Left lung (tissue), 10 donors: ENCODE data around the gene SLC41A3. TPM values are rescaled to one million over a fixed set of nuclear protein-coding genes. Genes with fewer than 3 reads are reported as not detected.

Experiments
- ATAC-seq: fragments of 200-7000 bp; cut with Tn5 transposase; one replicate; pipeline ENCODE4 v1.9.1; 2020; ENCODE audit warnings: moderate library complexity
- DNase-seq, 4 donors: peaks; one replicate each; pipeline ENCODE4 v3.0.0-alpha.2; 2013 to 2020
- H3K27ac ChIP-seq, 2 donors: fragments of 200-600 bp; sonication (generic) in 1 of 2; one replicate each; pipeline versions ENCODE4 v1.5.0 to v1.8.0; 2020 to 2021
- H3K27me3 ChIP-seq, 2 donors: fragments of 200-600 bp; sonication (generic) in 1 of 2; one replicate each; pipeline versions ENCODE4 v1.5.0 to v1.8.0; 2020 to 2021
- H3K36me3 ChIP-seq, 2 donors: fragments of 200-600 bp; sonication (generic) in 1 of 2; one replicate each; pipeline versions ENCODE4 v1.5.0 to v1.8.0; 2020 to 2021
- H3K4me1 ChIP-seq, 2 donors: fragments of 200-600 bp; one replicate each; pipeline ENCODE4 v1.8.0; 2021
- H3K4me3 ChIP-seq, 2 donors: fragments of 200-600 bp; sonication (generic) in 1 of 2; one replicate each; pipeline versions ENCODE4 v1.5.0 to v1.8.0; 2020 to 2021; ENCODE audit warnings: mild to moderate bottlenecking in 1 of 2
- H3K9me3 ChIP-seq, 2 donors: fragments of 200-600 bp; sonication (generic) in 1 of 2; one replicate each; pipeline versions ENCODE4 v1.5.0 to v1.8.0; 2020 to 2021
- CTCF ChIP-seq, 2 donors: fragments of 200-600 bp; sonication (generic) in 1 of 2; IDR thresholded peaks; one replicate each; pipeline versions ENCODE4 v1.5.0 to v1.8.0; 2021; ENCODE audit warnings: antibody characterized with exemption in 2 of 2
- intact Hi-C, 2 donors: fragments of 100-400 bp; cut with DNase I; formaldehyde crosslinking; loops; one replicate each; pipeline versions ENCODE4 v1.11.2 to v1.14.2; 2022
- polyA plus RNA-seq, 6 donors: library from polyadenylated mRNA; unstranded; fragments of 120-200 nt; gene quantifications; one replicate each; pipeline ENCODE4 v1.2.1, GENCODE V29; 2013; ENCODE audit not compliant: insufficient read length in 6 of 6
- total RNA-seq, 2 donors: library from RNA; stranded (reverse); fragmentation: NEBNext Ultra II Directional; extraction: Animal tissue kit (Norgen Biotek cat#: 25700); gene quantifications; one replicate each; pipeline ENCODE4 v1.2.1, GENCODE V29; 2021
- donor health status: DM: no; HTN: yes; CAD: no.
- donor health status: DM: no; HTN: no; CAD: no.

SLC41A3 gene
- total and polyA plus RNA-seq, 8 donors, result 35.1 to 69.5 (median 59.0) TPM

- Histone ChIP-seq H3K4me3 (no peak overlapping the region), H3K27ac (no peak overlapping the region), H3K4me1 (no peaks in the 10 kb centered on the region), H3K9me3 (peaks cover 0 to 3% of the 10 kb centered on the region in 2 donors), H3K27me3 (no peaks in the 10 kb centered on the region), H3K36me3 (peaks cover 0 to 20% of the 10 kb centered on the region in 2 donors)
- DNase-seq (no peak), ATAC-seq (no peak)
- TF ChIP-seq CTCF (IDR thresholded peaks at IDR 0.05), result no peak
- intact Hi-C loops, result no loop called here
Measured at GRCh38 chr3:126033051-126033745, 50.7 kb downstream of the SLC41A3 start.

- Histone ChIP-seq H3K27ac (no peak overlapping the region), H3K36me3 (peaks cover 0 to 30% of the 10 kb centered on the region in 2 donors), H3K27me3 (no peaks in the 10 kb centered on the region), H3K9me3 (peaks cover 0 to 12% of the 10 kb centered on the region in 2 donors), H3K4me3 (no peak overlapping the region), H3K4me1 (no peaks in the 10 kb centered on the region)
- DNase-seq (no peak), ATAC-seq (no peak)
- intact Hi-C loops, result no loop called here
- TF ChIP-seq CTCF (IDR thresholded peaks at IDR 0.05), result no peak
Measured at GRCh38 chr3:126031981-126032471, 51.9 kb downstream of the SLC41A3 start.

- no peak overlapping the region for H3K27ac ChIP-seq
- peaks cover 0 to 12% of the 10 kb centered on the region in 2 donors for H3K9me3 ChIP-seq
- ATAC-seq (no peak), DNase-seq (no peak)
- H3K27me3 ChIP-seq, result no peaks in the 10 kb centered on the region
- peaks cover 0 to 39% of the 10 kb centered on the region in 2 donors for H3K36me3 ChIP-seq
- H3K4me3 ChIP-seq, result no peak overlapping the region
- intact Hi-C loops, result no loop called here
- H3K4me1 ChIP-seq, result no peaks in the 10 kb centered on the region
- no peak for TF ChIP-seq CTCF (IDR thresholded peaks at IDR 0.05)
Measured at GRCh38 chr3:126030455-126030854, 53.5 kb downstream of the SLC41A3 start.

GRCh38 chr3:126029241-126029640, 54.7 kb downstream of the SLC41A3 start:
- peaks cover 0 to 43% of the 10 kb centered on the region in 2 donors for H3K36me3 ChIP-seq
- intact Hi-C loops, result no loop called here
- DNase-seq (no peak), ATAC-seq (no peak)
- peaks cover 0 to 12% of the 10 kb centered on the region in 2 donors for H3K9me3 ChIP-seq
- no peak overlapping the region for H3K27ac ChIP-seq
- no peaks in the 10 kb centered on the region for H3K4me1 ChIP-seq
- no peaks in the 10 kb centered on the region for H3K27me3 ChIP-seq
- TF ChIP-seq CTCF (IDR thresholded peaks at IDR 0.05), result no peak
- no peak overlapping the region for H3K4me3 ChIP-seq

GRCh38 chr3:126028096-126028495, 55.8 kb downstream of the SLC41A3 start:
- Histone ChIP-seq H3K27ac (no peak overlapping the region), H3K36me3 (peaks cover 0 to 38% of the 10 kb centered on the region in 2 donors), H3K4me3 (no peak overlapping the region), H3K27me3 (no peaks in the 10 kb centered on the region), H3K4me1 (no peaks in the 10 kb centered on the region), H3K9me3 (peaks cover 0 to 12% of the 10 kb centered on the region in 2 donors)
- no peak for DNase-seq
- intact Hi-C loops, result no loop called here
- no peak for TF ChIP-seq CTCF (IDR thresholded peaks at IDR 0.05)
- ATAC-seq, result no peak
